A673 (cell line): ENCODE measurements around the gene AZIN2. TPM values are rescaled to one million over a fixed set of nuclear protein-coding genes. Genes with fewer than 3 reads are reported as not detected.

Source experiments
- BruUV-seq: library from RNA; stranded (reverse); fragments of 400-500 nt; replicated peaks from 2 replicates; lab custom pipeline; 2021; lab: Mats Ljungman, UMichigan
- CTCF ChIA-PET: fragments of 300-600 bp; sonication (Branson Sonifier 250); formaldehyde crosslinking; loops from one replicate; lab custom pipeline; 2022; ENCODE audit warnings: antibody characterized with exemption; lab: Charles Lee
- POLR2A ChIA-PET: fragments of 300-600 bp; sonication (Branson Sonifier 250); formaldehyde crosslinking; loops from one replicate; lab custom pipeline; 2022; ENCODE audit warnings: antibody characterized with exemption; ENCODE audit not compliant: low non-redundant PET; lab: Charles Lee
- DNase-seq: peaks from one replicate; pipeline ENCODE4 v3.0.0-alpha.2; 2015; ENCODE audit warnings: low spot score
- H3K27ac ChIP-seq: fragments of 200-600 bp; sonication (generic); 2 replicates; pipeline ENCODE4 v1.5.1; 2016; ENCODE audit warnings: mixed run types, low read depth, mild to moderate bottlenecking, mixed read lengths, antibody characterized with exemption, low read length; ENCODE audit not compliant: poor library complexity, severe bottlenecking
- H3K27me3 ChIP-seq: fragments of 200-600 bp; sonication (generic); replicated peaks from 2 replicates; pipeline ENCODE4 v1.6.1; 2017; ENCODE audit warnings: mixed run types, low read depth, mild to moderate bottlenecking, mixed read lengths, antibody characterized with exemption, low read length; ENCODE audit not compliant: insufficient read depth, poor library complexity
- H3K36me3 ChIP-seq: fragments of 200-600 bp; sonication (generic); 2 replicates; pipeline ENCODE4 v1.6.1; 2016; ENCODE audit warnings: mixed run types, mild to moderate bottlenecking, mixed read lengths, antibody characterized with exemption, low read length; ENCODE audit not compliant: insufficient read depth, poor library complexity, severe bottlenecking
- H3K4me1 ChIP-seq: fragments of 200-600 bp; sonication (generic); 2 replicates; pipeline ENCODE4 v1.6.1; 2017; ENCODE audit warnings: mixed run types, mild to moderate bottlenecking, mixed read lengths, antibody characterized with exemption, low read length; ENCODE audit not compliant: insufficient read depth, poor library complexity, severe bottlenecking
- H3K4me3 ChIP-seq: fragments of 200-600 bp; sonication (generic); 2 replicates; pipeline ENCODE4 v1.5.1; 2016; ENCODE audit warnings: low read depth, mixed run types, mild to moderate bottlenecking, mixed read lengths, low read length; ENCODE audit not compliant: poor library complexity, severe bottlenecking
- H3K9me3 ChIP-seq: fragments of 200-600 bp; sonication (generic); 2 replicates; pipeline ENCODE4 v1.6.1; 2016; ENCODE audit warnings: mixed run types, low read depth, mild to moderate bottlenecking, mixed read lengths, antibody characterized with exemption, low read length; ENCODE audit not compliant: poor library complexity, severe bottlenecking
- EZH2 ChIP-seq: fragments of 200-600 bp; sonication (generic); IDR thresholded peaks from 2 replicates; pipeline ENCODE4 v1.6.1; 2017; ENCODE audit warnings: borderline replicate concordance, low read depth, mild to moderate bottlenecking, mixed read lengths, antibody characterized with exemption, low read length; ENCODE audit not compliant: poor library complexity, severe bottlenecking
- intact Hi-C: fragments of 100-400 bp; cut with micrococcal nuclease; formaldehyde crosslinking; loops from one replicate; pipeline ENCODE4 v1.10.0; 2022; ENCODE audit not compliant: unreplicated experiment
- total RNA-seq: library from RNA; stranded (reverse); gene quantifications from 2 replicates; pipeline ENCODE4 v1.2.3, GENCODE V29; 2021
- TF ChIP-seq, protein P1 (sequence below): fragments of 300-800, 200-600 bp; sonication (generic); conservative IDR thresholded peaks from 2 replicates; pipeline ENCODE4 v1.5.1; 2017; ENCODE audit warnings: low read depth, mild to moderate bottlenecking, antibody characterized with exemption, low read length, moderate library complexity, mixed read lengths

AZIN2 gene
- total RNA-seq, 1 experiment from 2014 or later, result 4.6 TPM

DNA sequence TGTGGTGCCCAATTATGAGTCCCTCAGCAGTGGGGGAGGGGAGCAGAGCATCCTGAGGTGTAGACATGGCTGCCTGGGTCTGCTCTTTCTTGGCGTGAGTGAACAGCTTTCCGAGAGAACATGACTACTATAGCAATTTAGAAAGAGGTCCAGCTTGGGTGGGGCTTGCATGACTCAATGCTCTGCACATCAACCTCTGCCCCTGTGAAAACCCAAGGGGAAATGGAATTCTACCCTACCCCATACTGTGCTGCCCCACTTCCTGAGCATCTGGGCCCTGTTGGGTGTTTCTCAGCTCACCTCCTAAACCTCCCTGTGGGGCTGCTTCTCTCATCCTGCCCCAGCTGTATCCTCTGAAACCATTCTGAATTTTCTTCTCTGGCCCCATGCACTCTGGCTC lies 8.2 kb upstream of the AZIN2 start:
- TF ChIP-seq, protein P1, sequence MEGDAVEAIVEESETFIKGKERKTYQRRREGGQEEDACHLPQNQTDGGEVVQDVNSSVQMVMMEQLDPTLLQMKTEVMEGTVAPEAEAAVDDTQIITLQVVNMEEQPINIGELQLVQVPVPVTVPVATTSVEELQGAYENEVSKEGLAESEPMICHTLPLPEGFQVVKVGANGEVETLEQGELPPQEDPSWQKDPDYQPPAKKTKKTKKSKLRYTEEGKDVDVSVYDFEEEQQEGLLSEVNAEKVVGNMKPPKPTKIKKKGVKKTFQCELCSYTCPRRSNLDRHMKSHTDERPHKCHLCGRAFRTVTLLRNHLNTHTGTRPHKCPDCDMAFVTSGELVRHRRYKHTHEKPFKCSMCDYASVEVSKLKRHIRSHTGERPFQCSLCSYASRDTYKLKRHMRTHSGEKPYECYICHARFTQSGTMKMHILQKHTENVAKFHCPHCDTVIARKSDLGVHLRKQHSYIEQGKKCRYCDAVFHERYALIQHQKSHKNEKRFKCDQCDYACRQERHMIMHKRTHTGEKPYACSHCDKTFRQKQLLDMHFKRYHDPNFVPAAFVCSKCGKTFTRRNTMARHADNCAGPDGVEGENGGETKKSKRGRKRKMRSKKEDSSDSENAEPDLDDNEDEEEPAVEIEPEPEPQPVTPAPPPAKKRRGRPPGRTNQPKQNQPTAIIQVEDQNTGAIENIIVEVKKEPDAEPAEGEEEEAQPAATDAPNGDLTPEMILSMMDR, result no peak
- no peak for TF ChIP-seq EZH2
- no peaks in the 10 kb centered on the region for H3K4me1 ChIP-seq
- no peaks in the 10 kb centered on the region for H3K9me3 ChIP-seq
- no peak for DNase-seq
- intact Hi-C loops, result no loop called here
- ChIA-PET POLR2A (no interaction called here), CTCF (no interaction called here)
- no peaks in the 10 kb centered on the region for H3K27me3 ChIP-seq
- no TSS peak for BruUV-seq
- H3K27ac ChIP-seq, result no peak overlapping the region
- H3K4me3 ChIP-seq, result no peak overlapping the region
- no peaks in the 10 kb centered on the region for H3K36me3 ChIP-seq

DNA sequence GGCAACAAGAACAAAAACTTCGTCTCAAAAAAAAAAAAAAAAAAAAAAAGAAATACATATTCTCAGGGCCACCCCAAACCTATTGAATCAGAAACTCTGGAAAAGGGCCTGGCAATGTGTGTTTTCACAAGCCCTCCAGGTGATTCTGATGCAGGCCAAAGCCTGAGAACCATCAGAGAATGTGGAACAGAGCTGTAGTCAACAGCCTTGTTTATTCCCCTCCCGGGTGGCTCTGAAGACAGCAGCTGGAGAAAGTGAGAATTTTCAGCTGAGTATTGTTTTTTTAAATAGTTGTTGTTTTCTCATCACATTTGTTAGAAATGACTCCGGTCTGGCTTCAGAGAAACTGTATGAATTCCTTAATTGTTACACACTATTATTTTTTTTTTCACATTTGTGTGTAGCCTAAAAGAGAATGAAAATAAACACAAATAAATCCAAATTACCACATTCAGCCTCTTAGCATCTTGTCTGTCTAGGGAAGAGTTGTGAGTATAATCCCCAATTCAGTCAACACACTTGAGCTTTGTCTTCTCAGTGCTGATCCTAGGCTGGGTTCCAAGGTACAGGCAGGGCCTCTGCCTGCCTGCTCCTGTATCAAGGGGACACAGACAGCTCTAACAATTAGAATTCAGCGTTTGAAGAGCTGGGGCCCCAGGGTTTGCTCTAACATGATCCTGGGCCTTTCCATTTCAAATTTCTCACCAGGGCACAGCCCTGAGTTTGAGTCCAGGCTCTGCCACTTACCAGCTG lies 6.6 kb upstream of the AZIN2 start:
- TF ChIP-seq, protein P1, result no peak
- no peak for TF ChIP-seq EZH2
- no peak for DNase-seq
- H3K4me1 ChIP-seq, result no peaks in the 10 kb centered on the region
- no peaks in the 10 kb centered on the region for H3K9me3 ChIP-seq
- no peak overlapping the region for H3K4me3 ChIP-seq
- ChIA-PET POLR2A (no interaction called here), CTCF (no interaction called here)
- no TSS peak for BruUV-seq
- no peaks in the 10 kb centered on the region for H3K27me3 ChIP-seq
- no peaks in the 10 kb centered on the region for H3K36me3 ChIP-seq
- intact Hi-C loops, result no loop called here
- H3K27ac ChIP-seq, result no peak overlapping the region

DNA sequence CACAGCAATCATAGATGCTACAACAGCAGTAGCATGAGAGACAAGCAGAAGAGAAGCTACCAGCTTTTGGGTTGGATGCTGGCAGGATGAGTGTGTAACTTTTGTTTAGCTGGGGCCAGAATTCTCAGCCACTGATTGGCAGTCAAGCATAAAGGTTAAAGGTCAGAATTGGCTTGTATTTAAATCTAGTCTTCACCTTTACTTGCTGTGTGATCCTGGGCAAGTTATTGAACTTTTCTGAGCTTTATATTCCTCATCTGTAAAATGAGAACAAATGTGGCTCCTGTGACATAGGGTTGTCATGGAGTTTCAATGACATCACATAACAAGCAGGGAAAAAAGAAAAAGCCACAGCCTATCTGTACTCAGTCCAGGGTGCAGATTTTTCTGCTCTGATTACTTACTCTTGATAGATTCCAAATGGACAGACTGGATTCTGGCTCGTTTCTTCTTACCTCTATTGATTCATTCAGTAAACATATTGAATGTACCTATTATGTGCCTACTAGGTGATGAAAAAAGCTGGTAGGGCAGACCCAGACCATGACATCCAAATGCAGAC lies 2.8 kb upstream of the AZIN2 start:
- Histone ChIP-seq H3K36me3 (no peaks in the 10 kb centered on the region), H3K9me3 (no peaks in the 10 kb centered on the region), H3K4me1 (peaks cover 4% of the 10 kb centered on the region), H3K27ac (no peak overlapping the region), H3K4me3 (no peak overlapping the region), H3K27me3 (no peaks in the 10 kb centered on the region)
- intact Hi-C loops, result no loop called here
- TF ChIP-seq, protein P1, result no peak
- TF ChIP-seq EZH2, result no peak
- no TSS peak for BruUV-seq
- ChIA-PET CTCF (no interaction called here), POLR2A (no interaction called here)
- DNase-seq, result no peak
